Measurements from ENCODE around the gene IRGQ. TPM values are rescaled to one million over a fixed set of nuclear protein-coding genes. Genes with fewer than 3 reads are reported as not detected.

The IRGQ gene
- total RNA-seq, 2 experiments from 2014 or later, result 17.1 to 17.9 TPM

GRCh38 chr19:43641333-43641732, 45.4 kb upstream of the IRGQ start:
- CTCF ChIA-PET, result interaction anchor here (1.1 to 1.6 kb wide), 4 partner anchors 10 to 194 kb away, joined by 3 to 5 read pairs (median 4); no protein-coding TSS in a partner anchor
- no peak for ATAC-seq
- intact Hi-C loops (cut with micrococcal nuclease), result no loop called here
- TF ChIP-seq, protein P1, sequence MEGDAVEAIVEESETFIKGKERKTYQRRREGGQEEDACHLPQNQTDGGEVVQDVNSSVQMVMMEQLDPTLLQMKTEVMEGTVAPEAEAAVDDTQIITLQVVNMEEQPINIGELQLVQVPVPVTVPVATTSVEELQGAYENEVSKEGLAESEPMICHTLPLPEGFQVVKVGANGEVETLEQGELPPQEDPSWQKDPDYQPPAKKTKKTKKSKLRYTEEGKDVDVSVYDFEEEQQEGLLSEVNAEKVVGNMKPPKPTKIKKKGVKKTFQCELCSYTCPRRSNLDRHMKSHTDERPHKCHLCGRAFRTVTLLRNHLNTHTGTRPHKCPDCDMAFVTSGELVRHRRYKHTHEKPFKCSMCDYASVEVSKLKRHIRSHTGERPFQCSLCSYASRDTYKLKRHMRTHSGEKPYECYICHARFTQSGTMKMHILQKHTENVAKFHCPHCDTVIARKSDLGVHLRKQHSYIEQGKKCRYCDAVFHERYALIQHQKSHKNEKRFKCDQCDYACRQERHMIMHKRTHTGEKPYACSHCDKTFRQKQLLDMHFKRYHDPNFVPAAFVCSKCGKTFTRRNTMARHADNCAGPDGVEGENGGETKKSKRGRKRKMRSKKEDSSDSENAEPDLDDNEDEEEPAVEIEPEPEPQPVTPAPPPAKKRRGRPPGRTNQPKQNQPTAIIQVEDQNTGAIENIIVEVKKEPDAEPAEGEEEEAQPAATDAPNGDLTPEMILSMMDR (IDR thresholded peaks at IDR 0.05), result no peak
- POLR2A ChIA-PET, result interaction anchor here (0.9 kb wide), 1 partner anchor 60 kb away, joined by 3 read pairs; no protein-coding TSS in a partner anchor
- peaks cover 2% of the 10 kb centered on the region for H3K9me3 Mint-ChIP-seq
- H3K4me3 Mint-ChIP-seq, result peak overlapping the region; percentile 12
- H3K27ac Mint-ChIP-seq, result no peak overlapping the region
- DNase-seq, result no peak
- no peaks in the 10 kb centered on the region for H3K36me3 Mint-ChIP-seq (ENCODE audit: low read depth)
- H3K27me3 Mint-ChIP-seq, result peaks cover 30% of the 10 kb centered on the region
- H3K4me1 Mint-ChIP-seq (ENCODE audit: low read depth), result peaks cover 9% of the 10 kb centered on the region

- H3K4me1 Mint-ChIP-seq (ENCODE audit: low read depth), result peaks cover 9% of the 10 kb centered on the region
- no peaks in the 10 kb centered on the region for H3K9me3 Mint-ChIP-seq
- ChIA-PET POLR2A (no interaction called here), CTCF (no interaction called here)
- DNase-seq (no peak), ATAC-seq (no peak)
- intact Hi-C loops (cut with micrococcal nuclease), result no loop called here
- no peak overlapping the region for H3K27ac Mint-ChIP-seq
- H3K36me3 Mint-ChIP-seq (ENCODE audit: low read depth), result no peaks in the 10 kb centered on the region
- TF ChIP-seq, protein P1 (IDR thresholded peaks at IDR 0.05), result no peak
- H3K4me3 Mint-ChIP-seq, result peak overlapping the region; percentile 63
- peaks cover 32% of the 10 kb centered on the region for H3K27me3 Mint-ChIP-seq
Observed at GRCh38 chr19:43640424-43640757, 44.5 kb upstream of the IRGQ start.

DNA sequence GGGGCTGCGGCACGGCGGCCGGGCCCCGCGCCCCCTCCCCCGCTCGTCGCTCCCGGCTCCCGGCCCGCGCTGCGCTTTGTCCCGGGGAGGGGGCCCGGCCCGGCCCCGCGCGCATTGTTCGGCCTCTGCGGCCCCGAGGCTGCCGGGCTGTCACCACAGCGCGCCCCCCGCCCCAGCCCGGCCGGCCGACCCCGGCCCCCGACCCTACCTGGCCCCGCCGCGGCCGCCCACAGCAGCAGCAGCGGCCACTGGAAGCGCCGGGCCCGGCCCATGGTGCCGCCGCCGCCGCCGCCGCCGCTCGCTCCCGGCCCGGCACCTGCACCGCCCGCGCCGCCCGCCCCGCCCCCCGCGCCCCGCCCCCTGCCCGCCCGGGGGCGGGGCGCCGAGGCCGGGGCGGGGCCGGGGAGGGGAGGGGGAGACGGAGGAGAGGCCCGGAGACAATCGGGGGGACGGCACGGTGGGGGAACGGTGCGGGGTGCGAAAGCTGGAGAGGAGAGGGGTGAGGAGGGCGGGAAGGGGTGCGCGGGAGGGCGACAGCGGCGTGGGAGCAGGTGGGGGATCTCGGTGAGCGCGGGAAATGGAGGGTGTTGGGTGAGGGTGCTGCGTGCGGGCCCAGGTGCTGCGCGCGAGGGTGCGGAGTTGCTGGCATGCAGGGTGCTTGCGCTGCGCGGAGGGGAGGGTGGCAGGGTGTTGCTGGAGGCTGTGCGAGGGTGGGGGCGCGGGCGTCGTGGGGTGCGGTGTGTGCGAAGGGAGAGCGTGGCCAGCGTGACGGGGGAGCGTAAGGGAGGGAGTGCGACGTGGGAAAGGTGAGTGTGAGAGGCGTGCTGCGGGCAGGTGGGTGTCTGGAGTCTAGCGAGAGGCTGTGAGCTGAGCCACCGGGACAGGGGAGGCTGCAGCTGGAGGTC, 43.8 kb upstream of the IRGQ start, which contains the start of gene CADM4:
Gene CADM4 (minus strand): TSS at position 332 of the 905 bp plus-strand sequence. CDS start 60 bp downstream, at position 272.
- ChIA-PET CTCF (no interaction called here), POLR2A (no interaction called here)
- peak within 1 kb of the TSS; percentile 65 for H3K4me3 Mint-ChIP-seq
- no peaks in the 10 kb centered on the region for H3K9me3 Mint-ChIP-seq
- peak; percentile 49 for DNase-seq
- H3K27ac Mint-ChIP-seq, result no peak within 1 kb of the TSS
- H3K27me3 Mint-ChIP-seq, result peaks cover 32% of the 10 kb centered on the region
- peak; percentile 83 for ATAC-seq
- TF ChIP-seq, protein P1 (IDR thresholded peaks at IDR 0.05), result no peak
- intact Hi-C loops (cut with micrococcal nuclease), result no loop called here
- H3K4me1 Mint-ChIP-seq (ENCODE audit: low read depth), result peaks cover 9% of the 10 kb centered on the region
- H3K36me3 Mint-ChIP-seq (ENCODE audit: low read depth), result no peaks in the 10 kb centered on the region

DNA sequence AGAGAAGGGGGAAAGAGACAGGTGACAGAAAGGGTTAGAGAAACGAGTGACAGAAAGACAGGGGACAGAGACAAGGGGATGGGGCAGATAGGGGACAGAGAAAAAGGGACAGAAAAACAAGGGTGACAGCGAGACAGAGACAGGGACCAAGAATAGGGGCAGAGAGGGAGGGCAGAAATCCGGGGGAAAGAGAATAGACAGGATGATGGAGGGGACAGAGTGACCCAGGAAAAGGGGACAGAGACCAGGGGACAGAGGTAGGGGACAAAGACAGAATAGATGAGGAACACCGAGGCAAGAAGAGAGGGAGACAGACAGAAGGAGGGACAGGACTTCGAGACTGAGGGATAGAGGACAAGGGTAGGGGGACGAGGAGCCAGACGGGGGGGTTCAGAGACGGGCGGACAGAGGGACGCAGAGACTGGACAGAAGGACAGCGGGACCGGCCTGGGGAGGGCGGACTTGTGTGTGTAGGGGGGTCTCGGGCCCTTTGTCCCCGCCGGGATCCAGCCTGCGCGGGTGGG, 43.1 kb upstream of the IRGQ start:
- Mint-ChIP-seq H3K36me3 (ENCODE audit: low read depth) (no peaks in the 10 kb centered on the region), H3K9me3 (no peaks in the 10 kb centered on the region), H3K4me1 (ENCODE audit: low read depth) (peaks cover 9% of the 10 kb centered on the region), H3K4me3 (peak overlapping the region; percentile 65), H3K27ac (no peak overlapping the region), H3K27me3 (peaks cover 32% of the 10 kb centered on the region)
- TF ChIP-seq, protein P1 (IDR thresholded peaks at IDR 0.05), result no peak
- ATAC-seq (no peak), DNase-seq (no peak)
- POLR2A ChIA-PET, result no interaction called here
- CTCF ChIA-PET, result no interaction called here
- intact Hi-C loops (cut with micrococcal nuclease), result no loop called here

All from activated CD8-positive, alpha-beta T cell treated with anti-CD3 and anti-CD28 coated beads for 36 hours (primary cell).